ENCODE measurements around the gene CCSAP. TPM values are rescaled to one million over a fixed set of nuclear protein-coding genes. Genes with fewer than 3 reads are reported as not detected.
A peak's percentile ranks its signal among the peaks of the same experiment; 100 is the strongest.

CCSAP gene
- total RNA-seq, 1 donor from 2014 or later: 6.4 TPM

DNA sequence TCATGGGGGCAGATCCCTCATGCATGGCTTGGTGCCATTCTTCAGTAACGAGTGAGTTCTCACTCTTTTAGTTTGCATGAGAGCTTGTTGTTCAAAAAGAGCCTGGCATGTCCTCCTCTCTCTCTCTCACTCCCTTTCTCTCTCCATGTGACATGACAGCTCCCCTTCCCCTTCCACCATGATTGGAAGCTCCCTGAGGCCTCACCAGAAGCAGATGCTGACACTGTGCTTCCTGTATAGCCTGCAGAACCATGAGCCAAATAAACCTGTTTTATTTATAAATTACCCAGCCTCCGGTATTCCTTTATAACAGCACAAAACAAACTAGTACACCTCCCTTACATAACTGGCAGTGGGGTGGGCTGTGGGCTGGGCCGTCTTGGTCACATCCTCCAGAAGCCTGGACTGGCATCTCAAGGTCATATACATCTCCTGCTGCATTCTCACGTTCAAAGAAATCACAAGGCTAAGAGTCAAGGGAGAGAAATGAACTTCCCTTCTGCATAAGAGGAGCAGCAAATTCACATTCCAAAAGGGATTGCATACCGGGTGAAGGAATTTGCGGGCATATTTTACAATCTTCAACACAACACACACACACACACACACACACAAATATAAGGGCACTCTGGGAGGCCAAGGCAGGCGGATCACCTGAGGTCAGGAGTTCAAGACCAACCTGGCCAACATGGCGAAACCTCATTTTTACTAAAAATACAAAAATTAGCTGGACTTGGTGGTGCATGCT, 2.3 kb upstream of the CCSAP start:
- CTCF ChIA-PET: no interaction called here
- intact Hi-C loops (cut with micrococcal nuclease): loop anchor here (5.0 kb wide), 2 partner anchors 87 to 282 kb away; partner anchors contain the start of genes ACTA1, TAF5L and URB2
- H3K4me1 Mint-ChIP-seq: peaks cover 20% of the 10 kb centered on the region
- POLR2A ChIA-PET: interaction anchor here (0.6 to 0.7 kb wide), 2 partner anchors 96 to 97 kb away, joined by 3 to 6 read pairs; no protein-coding TSS in a partner anchor
- no peak for DNase-seq
- peak overlapping the region; percentile 22 for H3K27ac Mint-ChIP-seq
- no peak overlapping the region for H3K4me3 Mint-ChIP-seq
- no peak for ATAC-seq (ENCODE audit: low read depth)
- H3K27me3 Mint-ChIP-seq: peaks cover 16% of the 10 kb centered on the region
- TF ChIP-seq, protein P1, sequence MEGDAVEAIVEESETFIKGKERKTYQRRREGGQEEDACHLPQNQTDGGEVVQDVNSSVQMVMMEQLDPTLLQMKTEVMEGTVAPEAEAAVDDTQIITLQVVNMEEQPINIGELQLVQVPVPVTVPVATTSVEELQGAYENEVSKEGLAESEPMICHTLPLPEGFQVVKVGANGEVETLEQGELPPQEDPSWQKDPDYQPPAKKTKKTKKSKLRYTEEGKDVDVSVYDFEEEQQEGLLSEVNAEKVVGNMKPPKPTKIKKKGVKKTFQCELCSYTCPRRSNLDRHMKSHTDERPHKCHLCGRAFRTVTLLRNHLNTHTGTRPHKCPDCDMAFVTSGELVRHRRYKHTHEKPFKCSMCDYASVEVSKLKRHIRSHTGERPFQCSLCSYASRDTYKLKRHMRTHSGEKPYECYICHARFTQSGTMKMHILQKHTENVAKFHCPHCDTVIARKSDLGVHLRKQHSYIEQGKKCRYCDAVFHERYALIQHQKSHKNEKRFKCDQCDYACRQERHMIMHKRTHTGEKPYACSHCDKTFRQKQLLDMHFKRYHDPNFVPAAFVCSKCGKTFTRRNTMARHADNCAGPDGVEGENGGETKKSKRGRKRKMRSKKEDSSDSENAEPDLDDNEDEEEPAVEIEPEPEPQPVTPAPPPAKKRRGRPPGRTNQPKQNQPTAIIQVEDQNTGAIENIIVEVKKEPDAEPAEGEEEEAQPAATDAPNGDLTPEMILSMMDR (IDR thresholded peaks at IDR 0.05): no peak
- H3K36me3 Mint-ChIP-seq (ENCODE audit: low read depth): peaks cover 4% of the 10 kb centered on the region
- no peaks in the 10 kb centered on the region for H3K9me3 Mint-ChIP-seq

DNA sequence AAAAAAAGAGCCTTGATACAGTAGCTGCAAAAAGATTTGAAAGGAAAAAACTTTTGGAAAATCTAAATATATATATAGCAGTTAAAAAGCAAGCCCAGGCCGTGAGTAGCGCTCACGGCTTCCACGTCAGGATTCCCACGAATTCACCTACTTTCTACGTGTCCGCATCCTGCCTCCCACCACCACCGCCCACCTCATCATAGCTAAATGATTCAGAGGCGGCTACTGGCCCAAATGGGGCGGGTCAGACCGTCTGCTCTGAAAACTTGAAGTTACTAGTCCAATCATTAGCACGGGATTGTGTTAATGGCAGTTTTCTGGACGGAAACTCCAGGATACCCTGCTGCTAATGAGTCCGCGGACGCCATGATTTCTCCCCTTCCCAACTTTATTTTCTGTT, 1.3 kb upstream of the CCSAP start:
- H3K36me3 Mint-ChIP-seq (ENCODE audit: low read depth): peaks cover 4% of the 10 kb centered on the region
- H3K4me3 Mint-ChIP-seq: peak overlapping the region; percentile 19
- ChIA-PET CTCF (no interaction called here), POLR2A (no interaction called here)
- H3K9me3 Mint-ChIP-seq: no peaks in the 10 kb centered on the region
- DNase-seq (no peak), ATAC-seq (ENCODE audit: low read depth) (no peak)
- TF ChIP-seq, protein P1 (IDR thresholded peaks at IDR 0.05): no peak
- H3K27ac Mint-ChIP-seq: no peak overlapping the region
- peaks cover 28% of the 10 kb centered on the region for H3K4me1 Mint-ChIP-seq
- intact Hi-C loops (cut with micrococcal nuclease): loop anchor here (5.0 kb wide), 2 partner anchors 88 to 283 kb away; partner anchors contain the start of genes ACTA1, TAF5L and URB2
- peaks cover 13% of the 10 kb centered on the region for H3K27me3 Mint-ChIP-seq

DNA sequence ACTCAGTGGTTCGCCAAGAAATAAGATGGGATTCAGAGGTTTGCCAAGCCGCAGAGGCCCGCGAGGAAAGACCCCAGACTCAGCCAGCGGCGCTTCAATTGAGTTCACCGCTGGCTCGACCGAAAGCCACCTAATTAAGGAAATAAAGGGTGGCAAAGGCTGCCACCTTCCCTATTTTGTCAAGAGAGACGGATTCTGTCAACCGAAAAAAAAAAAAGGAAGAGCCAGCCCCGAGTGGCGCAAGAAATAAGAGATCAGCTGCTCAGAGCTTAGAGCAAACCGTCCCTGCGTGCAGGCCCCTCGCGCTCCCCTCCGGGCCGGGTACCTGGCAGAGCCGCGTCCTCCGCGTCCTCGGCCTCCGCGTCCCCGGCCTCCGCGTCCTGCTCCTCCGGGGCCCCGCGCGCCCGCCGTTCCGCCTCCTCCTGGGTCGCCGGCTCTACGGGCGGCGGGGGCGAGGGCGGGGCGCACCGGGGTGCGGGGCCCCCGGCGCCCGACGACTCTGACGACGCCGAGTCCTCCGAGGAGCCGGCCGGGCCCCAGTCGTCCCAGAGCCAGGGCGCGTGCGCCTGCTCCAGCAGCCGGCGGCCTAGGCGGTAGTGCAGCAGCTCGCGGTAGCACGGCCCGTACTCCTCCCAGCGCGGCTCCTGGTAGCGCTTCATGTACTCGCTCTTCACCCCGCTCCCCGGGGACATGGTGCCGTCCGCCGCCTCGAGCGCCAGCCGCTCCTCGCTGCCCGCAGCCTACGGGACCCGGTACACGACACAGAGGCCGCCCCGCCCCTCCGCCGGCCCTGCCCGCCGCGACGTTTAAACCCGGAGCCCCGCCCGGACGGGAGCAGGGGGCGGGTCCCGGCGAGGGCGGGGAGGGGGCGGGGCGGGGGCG, 832 bp downstream of the CCSAP start:
- peak overlapping the region; percentile 80 for H3K27ac Mint-ChIP-seq
- peaks cover 4% of the 10 kb centered on the region for H3K36me3 Mint-ChIP-seq (ENCODE audit: low read depth)
- ChIA-PET CTCF (interaction anchor here (0.6 kb wide), 2 partner anchors 111 to 126 kb away, joined by 3 read pairs; no protein-coding TSS in a partner anchor), POLR2A (interaction anchor here (0.6 to 3.7 kb wide), 9 partner anchors 8 to 217 kb away, joined by 3 to 24 read pairs (median 5); partner anchors contain the start of genes ABCB10, NUP133 and RAB4A)
- H3K4me3 Mint-ChIP-seq: peak overlapping the region; percentile 91
- H3K27me3 Mint-ChIP-seq: peaks cover 8% of the 10 kb centered on the region
- intact Hi-C loops (cut with micrococcal nuclease): loop anchor here (1.0 to 5.0 kb wide), 7 partner anchors 71 to 725 kb away; partner anchors contain the start of genes ABCB10, ACTA1, GALNT2 and NUP133
- DNase-seq (peak; percentile 85), ATAC-seq (ENCODE audit: low read depth) (peak; percentile 82)
- peaks cover 38% of the 10 kb centered on the region for H3K4me1 Mint-ChIP-seq
- TF ChIP-seq, protein P1 (IDR thresholded peaks at IDR 0.05): no peak
- no peaks in the 10 kb centered on the region for H3K9me3 Mint-ChIP-seq

DNA sequence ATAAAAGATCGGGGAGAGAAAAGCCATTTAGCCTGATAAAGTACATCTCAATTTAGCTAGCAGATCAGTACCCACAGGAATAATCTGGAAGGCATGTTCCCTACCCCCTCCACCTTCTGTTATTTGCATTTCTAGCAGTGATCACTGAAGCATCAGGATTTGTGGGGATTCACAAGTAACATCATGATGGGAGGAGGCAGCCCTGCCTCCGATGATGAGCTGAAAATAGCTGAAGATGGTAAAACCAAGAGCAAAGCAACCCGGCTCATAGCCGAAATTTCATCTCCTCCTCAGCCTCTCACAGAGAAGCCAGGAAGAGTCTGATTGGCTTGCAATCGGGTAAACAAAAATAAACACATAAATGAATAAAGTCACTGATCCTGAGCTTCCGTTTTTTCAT, 2.4 kb downstream of the CCSAP start:
- ChIA-PET CTCF (no interaction called here), POLR2A (interaction anchor here (3.7 kb wide), 1 partner anchor 140 kb away, joined by 24 read pairs; no protein-coding TSS in a partner anchor)
- peaks cover 4% of the 10 kb centered on the region for H3K36me3 Mint-ChIP-seq (ENCODE audit: low read depth)
- peaks cover 38% of the 10 kb centered on the region for H3K4me1 Mint-ChIP-seq
- intact Hi-C loops (cut with micrococcal nuclease): loop anchor here (5.0 kb wide), 2 partner anchors 92 to 287 kb away; partner anchors contain the start of genes ACTA1, TAF5L and URB2
- no peaks in the 10 kb centered on the region for H3K9me3 Mint-ChIP-seq
- H3K4me3 Mint-ChIP-seq: peak overlapping the region; percentile 91
- TF ChIP-seq, protein P1 (IDR thresholded peaks at IDR 0.05): no peak
- no peak overlapping the region for H3K27ac Mint-ChIP-seq
- peaks cover 8% of the 10 kb centered on the region for H3K27me3 Mint-ChIP-seq
- ATAC-seq (ENCODE audit: low read depth) (no peak), DNase-seq (no peak)
